HCEC 1CT (cell line): ENCODE measurements around the gene CPB2.

Experiments
- DNase-seq: peaks from one replicate; pipeline ENCODE4 v3.0.0-alpha.2; 2017

The CPB2 gene

DNA sequence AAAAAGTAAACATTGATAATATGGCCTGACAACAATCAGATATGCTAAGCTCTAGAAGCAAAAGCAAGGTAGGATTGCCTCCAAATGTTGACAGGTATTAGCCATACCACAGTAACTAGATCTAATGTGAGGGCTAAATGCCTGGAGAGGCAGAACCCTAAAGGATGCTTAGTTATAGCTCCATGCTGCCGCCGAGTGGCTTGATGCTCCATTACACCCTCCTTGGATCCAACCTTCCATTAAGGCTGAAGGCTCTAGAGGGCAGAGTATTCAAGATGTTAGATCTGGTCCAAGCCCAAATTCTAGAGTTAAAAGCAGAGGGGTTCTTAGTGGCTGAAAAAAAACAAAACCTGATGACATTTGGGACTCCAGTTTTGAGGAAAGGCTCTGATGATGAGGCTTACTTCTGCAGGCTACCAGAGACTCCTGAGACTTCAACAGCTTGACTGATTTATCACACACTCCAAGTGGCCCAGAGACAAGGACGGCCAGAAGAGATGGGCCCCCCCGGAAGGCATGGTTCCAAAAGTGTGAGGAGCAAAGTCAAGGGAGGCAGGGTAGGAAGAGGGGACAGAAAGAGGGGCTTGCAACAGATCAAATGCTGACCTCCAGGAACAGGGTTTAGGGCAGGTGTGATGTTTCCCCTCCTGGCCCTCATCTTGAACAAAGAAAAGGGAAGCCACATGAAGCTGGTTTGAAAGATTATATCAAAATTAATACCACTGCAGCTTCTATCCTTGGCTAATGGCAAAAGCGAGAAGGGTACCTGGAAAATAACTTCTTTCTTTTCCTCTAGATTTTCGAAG, 21.9 kb upstream of the CPB2 start:
- DNase-seq: peak; percentile 68

DNA sequence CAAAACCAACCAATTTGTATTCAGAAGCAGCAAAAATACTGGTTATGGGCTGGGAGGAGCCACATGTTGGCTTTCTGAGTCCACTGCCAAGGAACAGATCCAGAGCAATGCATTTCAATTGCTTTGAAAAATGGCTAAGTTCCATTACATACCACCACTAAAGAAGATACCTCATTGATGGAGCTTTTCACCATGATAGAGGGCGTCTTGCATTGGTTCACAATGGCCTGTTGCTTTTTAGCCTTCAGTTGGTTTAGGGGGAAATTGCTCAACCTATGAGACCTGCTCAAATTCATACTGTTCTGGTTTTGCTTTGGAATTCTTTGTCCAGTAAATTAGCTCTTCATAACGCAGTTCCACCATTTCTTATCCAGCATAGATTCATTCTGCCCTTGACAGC, 21.2 kb upstream of the CPB2 start:
- no peak for DNase-seq

DNA sequence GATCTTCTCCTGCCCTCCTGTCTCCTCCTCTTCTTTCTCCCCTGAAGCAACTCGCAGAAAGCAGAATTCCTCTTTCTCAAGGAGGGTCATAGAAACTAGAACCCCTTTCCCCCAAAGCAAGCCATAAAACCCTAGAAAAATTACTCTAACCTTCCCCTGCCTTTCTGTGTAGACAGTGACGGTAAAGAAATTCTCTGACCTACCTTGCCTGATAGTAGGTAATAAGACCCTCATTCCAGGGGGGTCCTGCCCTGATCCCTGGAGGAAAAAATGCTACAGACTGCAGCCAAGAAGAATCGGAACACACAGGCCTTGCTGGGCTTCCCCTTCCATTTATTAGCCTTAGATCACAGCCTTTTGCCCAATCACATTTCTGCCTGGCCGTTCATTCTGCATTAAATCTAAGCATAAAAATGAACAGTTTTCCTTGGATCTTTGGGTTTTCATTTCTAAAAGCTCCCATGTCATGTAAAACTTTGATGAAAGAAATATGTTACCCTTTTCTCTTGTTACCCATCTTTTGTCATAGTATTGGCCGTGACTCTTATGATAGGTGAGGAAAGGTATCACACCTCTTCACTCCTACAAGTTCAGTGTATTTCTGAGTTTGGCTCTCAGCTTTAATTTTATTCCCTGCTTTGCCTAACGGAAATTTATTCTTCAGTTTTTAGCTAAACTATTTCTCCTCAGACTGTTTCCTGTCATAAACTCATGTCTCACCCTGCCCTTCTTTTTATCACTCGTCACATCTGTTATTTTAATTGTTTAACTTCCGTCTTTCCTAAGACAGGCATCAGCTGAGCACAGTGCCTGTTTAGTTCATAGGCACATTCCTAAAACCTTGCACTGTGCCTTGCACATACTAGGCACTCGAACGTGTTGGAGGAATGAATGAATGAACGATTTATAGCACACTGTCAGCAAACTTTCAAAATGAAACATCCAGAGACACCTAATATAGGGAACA, 20.4 kb upstream of the CPB2 start:
- DNase-seq: no peak

DNA sequence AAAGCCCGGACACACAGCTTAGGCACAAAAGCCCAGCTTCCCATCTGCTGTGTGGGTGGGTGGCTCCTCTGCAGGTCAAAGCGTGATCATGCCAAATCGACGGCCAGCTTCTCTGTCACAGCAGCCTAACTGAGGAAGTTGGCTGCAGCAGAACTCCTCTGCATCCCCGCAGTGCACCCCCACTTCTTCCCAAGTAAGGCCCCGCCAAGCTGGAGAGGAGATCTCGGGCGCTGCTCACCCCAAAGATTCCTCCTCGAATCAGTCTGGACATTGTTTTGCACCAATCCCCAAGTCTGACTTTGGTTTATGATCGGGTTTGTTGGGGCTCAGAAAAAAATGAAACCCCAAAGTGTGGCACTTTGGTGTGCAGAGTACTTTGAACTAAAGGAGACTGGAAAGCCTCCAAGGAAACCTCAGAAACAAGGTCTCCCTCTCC, 19.7 kb upstream of the CPB2 start:
- no peak for DNase-seq

DNA sequence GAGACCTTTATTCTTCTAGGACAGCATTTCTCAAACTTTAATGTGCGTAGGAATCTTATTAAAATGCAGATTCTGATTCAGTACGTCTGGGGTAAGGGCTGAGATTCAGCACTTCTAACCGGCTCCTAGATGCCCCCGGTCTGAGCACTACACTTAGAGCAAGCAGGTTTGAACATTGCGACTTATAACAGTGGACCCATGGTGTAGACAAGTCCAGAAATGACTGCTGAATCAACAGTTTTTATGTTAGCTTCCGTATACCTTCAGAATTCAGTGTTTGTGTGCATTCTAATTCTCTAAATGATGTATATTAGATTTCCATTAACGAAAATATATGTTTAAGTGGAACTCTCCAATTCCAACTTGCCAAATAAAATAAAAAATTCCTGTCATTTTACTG, 17.5 kb upstream of the CPB2 start:
- DNase-seq: no peak

DNA sequence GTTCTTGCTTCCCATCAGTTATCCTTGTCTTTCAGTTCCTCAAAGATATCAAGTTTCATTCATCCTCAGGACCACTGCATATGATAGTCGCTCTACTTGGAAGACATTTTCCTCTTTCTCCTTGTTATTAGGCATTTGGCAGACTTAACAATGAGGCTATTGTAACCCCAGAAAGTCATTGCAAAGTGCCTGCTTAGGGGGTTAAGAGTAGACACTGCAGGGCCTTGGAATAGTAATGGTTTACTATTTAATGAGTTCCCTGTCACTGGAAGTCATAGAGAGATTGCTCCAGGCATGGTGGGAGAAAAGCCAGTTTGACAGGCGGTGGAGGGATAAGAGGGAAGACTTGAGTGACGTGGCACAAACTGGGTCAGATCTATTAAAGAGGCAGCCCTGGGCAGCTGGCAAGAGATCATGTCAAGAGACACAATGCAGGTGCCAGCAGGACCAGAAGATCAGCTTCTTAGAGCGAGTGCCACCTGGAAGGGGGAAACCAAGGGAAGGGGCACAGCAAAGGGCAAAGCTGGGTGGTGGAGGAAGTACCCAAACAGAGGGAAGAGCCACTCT, 16.8 kb upstream of the CPB2 start:
- DNase-seq: no peak

DNA sequence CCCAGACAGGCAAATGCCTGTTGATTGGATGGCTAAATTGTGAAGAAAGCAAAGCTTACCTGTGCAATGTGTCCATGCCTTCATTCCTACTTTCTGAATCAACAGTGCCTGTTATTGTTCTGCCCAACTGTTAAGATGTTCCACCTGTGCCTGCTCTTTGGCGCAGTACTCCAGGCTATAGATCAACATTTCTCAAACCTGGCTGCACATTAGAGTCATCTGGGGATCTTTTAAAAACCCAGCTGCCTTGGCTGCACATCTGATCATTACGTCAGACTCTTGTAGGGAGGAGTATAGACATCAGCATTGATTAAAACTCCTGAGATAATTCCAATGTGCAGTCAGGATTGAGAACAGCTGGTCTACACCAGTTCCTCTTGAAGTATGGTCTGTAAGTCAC, 16.2 kb upstream of the CPB2 start:
- no peak for DNase-seq

DNA sequence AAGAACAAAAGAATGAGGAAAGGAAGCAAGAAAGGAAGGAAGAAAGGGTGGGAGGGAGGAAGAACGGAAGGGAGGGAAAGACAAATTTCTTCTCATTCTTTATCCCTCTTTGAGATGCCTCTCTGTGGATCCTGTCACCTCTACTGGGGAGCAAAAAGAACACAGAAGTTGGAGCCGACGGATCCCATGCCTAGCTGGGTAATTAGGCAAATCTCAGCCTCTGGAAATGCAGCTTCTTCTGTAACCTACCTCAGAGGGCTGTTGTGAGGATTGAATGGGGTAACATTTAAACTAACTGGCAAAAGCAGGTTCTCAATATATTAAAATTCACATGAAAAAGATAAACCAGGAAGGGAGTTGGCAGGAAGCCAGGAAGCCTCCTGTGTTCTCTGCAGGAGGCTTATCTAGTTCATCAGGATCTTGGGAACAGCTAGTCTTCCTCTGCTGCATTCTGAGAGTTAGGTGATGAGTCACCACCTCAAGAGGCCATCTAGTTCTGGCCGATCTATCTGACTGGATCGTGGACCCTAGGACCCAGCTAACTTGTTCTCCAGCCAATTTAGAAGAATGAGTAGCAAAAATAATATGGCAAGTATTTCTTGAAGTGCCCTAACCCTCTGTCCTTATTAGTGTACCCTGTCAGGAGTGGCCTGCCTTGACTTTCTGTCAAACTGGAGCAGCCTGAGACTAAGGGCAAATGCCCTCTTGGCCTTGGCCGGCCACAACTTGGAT, 15.2 kb upstream of the CPB2 start:
- peak; percentile 34 for DNase-seq

DNA sequence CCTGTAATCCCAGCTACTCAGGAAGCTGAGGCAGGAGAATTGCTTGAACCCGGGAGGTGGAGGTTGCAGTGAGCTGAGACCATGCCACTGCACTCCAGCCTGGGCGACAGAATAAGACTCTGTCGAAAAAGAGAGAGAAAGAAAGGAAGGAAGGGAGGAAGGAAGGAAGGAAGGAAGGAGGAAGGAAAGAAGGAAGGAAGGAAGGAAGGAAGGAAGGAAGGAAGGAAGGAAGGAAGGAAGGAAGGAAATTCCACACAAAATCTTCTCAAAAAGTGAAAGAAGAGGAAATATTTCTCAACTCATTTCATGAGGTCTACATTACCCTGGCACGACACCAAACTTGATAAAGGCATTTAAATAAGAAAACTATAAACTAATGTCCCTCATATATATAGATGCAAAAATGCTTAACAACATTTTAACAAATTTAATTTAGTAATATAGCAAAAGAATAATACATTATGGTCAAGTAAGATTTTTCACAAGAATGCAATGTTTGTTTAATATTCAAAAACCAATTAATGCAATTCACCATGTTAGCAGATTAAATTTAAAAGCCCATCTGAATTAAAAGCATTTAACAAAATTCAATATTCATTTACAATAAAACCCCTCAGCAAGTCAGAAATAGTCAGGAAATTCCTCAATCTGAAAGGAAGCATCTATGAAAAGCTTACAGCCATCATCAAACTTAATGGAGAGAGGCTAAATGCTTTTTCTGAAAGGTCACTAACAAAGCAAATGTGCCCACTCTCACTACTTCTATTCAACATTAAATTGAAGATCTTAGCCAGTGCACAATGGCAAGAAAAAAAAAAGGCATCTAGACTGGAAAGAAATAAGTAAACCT, 12.0 kb upstream of the CPB2 start:
- DNase-seq: no peak

DNA sequence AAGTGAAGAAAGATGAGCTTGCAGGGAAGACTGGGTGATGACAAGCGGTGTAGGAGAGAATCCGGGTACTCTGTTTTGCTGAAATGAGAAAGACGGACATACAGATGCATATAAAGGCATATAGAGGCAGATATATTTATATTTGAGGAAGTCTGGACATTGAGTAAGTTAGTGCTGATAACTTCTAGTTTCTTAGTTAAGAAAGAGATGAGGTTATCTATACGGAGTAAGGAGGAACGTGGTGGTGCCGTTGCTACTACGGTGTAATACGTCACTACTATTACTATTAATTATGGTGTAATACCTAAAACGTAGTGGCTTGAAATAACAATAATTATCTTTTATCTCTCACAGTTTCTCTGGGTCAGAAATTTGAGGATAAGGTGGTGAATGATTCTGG, 9.8 kb upstream of the CPB2 start:
- no peak for DNase-seq

DNA sequence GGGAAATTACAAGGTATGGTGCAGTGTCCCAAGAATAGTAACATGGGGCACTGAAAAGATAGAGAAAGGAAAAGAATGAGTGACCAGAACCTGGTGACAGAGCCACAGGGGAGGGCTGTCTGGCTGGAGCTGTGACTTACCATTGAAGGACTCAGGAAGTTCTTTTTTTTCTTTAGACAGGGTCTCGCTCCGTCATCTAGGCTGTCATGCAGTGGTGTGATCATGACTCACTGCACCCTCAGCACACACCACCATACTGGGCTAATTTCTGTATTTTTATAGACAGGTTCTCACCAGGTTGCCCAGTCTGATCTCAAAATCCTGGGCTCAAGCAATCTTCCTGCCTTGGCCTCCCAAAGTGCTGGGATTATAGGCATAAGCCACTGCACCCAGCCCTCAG, 8.8 kb upstream of the CPB2 start:
- no peak for DNase-seq

DNA sequence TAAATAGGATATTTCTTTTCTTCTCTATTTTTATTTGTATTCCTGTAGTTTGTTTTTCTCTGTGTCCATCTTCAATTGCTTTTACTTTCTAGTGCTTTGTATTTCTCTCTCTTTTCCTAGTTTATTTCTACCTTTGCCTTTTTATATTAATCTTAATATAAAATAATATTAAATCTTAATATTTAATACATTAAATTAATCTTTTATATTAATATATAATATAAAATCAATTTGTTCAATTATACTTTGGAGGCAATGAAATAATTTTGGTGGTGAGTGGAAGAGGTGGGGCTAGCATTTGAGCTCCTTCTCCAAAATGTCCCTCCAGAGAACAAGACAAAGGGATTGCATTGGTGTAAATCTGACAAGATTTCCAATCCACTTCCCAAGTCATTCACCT, 6.3 kb upstream of the CPB2 start:
- no peak for DNase-seq

DNA sequence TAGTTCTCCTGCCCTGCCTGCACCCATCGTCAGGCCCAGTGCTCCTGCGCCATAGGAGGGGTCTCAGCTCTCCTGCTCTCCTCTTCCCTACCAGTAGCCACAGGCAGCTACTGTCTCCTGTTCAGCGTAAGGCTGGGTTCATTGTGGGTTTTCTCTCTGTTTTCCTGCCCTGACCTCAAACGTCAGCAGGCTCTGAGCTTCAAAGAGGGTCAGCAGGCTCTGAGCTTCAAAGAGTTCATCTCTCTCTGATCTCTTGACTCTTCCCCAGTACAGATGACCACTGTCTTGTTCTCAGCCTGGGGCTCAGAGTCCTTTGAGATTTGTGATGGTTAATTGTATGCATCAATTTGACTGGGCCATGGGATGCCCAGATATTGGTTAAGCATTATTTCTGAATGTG, 4.6 kb upstream of the CPB2 start:
- DNase-seq: no peak

DNA sequence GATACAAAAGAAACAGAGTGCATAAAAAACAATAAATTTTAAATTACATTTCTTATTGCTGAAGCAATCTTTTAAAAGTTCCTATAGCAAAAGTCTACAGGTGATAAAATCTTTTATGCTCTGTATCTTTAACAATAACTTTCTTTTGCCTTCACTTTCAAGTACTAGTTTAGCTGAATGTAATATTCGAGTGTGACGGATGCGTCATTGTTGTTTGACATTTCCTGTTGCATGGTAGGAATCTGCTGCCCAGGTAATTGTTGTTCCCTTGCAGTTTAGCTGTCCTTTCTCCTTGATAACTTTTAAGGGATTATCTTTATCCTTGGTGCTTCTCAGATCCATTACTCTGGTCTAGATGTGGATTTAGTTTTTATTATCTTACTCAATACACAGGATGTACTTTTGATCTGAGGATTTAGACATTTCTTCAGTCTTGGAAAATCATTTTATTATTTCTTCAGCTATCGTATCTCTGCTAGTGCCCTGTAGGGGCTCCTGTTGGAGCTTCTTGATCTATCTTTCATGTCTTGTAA, 2.1 kb upstream of the CPB2 start:
- no peak for DNase-seq

DNA sequence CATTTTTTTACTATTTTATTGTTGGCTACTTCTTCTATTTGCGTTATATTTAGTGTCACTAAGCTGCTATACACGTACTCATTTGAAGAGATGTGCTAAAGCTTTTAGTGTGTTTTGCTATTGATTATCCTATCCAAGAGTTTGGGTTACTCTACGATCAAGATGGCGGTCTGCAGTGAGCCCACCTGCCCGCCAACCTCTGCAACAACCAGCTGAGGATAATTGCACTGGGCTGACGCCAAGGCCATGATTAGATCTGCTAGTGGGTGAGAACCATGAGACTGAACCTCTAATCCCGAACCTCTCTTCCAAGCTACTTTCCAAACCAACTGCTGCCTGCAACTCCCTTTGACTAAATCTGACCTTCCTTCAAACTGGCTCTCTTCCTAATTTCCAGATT, 1.8 kb downstream of the CPB2 start:
- no peak for DNase-seq

DNA sequence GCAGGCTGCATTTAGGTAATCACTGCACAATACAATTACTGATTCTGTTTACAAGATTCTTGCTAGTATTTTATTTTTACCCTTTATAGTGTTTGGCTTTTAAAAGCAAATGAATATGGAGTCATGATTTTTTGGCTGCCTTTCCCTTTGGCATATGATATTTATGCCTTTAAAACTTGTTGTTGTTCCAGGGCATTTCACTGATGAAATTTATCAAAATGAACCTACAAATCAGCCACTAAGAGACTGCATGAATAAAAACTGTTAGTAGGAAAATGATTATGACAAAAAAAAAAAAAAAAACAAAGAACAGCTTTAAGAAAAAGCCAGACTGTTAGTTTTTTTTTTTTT, 2.6 kb downstream of the CPB2 start:
- DNase-seq: no peak

DNA sequence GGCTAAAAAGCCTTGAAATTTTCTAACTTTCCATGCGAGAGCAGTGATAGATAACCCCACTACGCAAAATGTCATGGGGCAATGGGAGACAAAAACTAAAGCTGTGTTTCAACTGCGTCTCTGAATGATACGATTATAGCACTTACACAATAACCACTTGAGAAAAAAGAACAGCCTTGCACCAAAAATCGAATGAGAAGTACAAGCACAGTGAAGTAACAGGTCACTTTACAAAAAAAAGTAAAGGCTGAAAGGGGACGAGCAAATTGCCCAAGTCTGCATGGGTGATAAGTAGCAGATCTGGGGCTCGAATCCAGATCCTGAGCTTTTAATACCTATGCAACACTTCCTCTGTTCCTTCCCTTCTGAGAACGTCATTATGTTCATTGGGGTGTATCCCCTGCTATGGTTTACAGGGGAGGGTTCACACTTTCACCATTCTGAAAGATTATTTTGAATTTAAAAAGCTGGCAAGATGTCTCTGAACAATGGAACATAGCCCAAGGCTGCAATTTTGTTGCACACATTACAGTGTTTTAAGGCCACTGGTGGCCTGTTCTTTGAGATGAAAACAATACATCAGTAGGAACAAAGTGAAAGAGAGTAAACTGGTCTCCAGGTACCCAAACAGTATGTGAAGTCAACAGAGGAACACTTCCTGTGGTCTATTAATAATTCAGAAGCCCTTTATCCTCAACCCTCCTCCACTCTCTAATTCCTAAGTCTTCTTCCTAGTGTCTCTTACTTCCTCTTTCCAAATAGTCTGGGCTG, 3.2 kb downstream of the CPB2 start:
- no peak for DNase-seq

DNA sequence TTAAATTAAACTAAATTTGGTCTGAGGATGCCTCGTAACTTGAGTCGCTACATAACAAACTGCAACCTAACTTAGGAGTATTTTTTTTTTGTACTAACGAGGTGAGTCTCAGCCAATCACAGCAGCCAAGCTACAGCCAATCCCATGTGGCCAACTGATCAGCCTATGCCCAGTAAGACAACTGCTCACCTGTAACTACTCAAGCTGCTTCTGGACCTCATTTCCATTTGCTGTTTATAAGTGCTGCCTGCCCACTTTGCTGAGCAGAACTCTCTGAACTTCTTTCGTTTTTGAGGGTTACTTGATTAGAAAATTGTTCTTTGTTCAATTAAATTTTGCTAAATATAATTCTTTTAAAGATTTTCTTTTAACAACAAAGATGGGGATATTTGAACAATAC, 3.8 kb downstream of the CPB2 start:
- no peak for DNase-seq

DNA sequence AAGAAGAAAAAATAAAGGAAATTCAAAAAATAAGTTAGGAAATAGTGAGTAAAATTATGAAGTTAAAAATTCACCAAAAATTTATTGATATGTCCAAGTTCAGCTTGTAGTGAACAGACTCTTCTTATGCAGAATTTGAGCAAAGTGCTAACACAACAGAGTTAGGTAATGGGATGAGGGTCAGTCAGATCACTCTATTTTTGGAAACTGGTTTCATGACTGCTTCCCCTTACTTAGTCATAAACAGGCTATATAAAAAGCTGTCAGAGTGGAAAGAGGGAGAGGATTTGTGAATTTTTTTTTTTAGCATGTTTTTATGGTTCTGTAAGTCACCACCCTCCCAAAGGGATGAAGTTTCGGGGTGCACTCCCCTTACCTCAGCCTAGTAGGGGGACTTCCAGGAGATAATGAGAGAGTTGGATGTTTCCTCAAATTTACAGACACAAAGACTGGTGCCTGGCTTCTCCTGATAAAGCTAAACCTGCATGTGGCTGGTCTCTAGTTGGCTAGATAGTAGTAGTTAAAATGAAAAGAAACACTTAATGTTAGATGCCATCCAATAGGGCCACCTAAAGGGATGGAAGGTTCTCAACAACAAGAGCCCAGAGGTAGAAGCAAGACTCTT, 4.5 kb downstream of the CPB2 start:
- peak; percentile 42 for DNase-seq

DNA sequence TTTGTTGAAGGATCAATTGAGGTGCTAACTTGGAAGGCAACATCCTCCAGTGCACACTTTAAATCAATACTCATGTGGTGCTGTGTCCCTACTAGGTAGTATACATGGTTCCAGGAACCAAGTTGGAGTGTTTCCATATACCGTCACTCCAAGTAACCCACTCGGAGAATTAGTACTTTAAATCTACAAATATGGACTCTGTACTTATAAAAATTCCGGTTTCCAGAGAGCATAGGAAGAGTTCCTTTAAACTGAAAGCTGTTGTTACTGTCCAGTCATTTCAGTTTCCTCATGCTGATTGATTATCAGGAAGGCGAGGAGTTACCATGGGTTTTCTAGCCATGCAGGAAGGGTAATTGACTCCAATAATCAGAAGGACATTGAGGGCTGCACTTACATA, 7.2 kb downstream of the CPB2 start:
- DNase-seq: no peak

DNA sequence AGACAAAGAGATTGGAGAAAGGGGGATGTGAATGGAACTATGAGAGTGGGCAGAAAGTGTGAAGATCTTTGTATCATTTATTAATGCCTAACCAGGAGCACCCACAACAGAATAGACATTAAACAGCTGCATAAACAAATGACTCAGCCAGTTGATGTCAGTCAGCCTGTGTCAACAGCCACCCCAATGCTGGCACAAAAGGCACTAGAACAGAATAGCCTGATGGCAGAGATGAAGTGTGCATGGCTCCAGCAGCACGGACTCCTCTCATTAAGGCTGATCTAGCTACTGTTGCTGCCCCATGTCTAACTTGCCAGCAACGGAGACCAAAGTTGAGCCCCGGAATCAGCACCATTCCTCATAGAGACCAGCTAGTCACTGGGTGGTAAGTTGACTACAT, 7.8 kb downstream of the CPB2 start:
- no peak for DNase-seq
